Mesothelial cell of epicardium (in vitro differentiated cells): Measurements from ENCODE around the gene ELAC2. TPM values are rescaled to one million over a fixed set of nuclear protein-coding genes. Genes with fewer than 3 reads are reported as not detected.

Experiments
- DNase-seq, 2 experiments: peaks; one replicate each; pipeline ENCODE4 v3.0.0; 2021; ENCODE audit warnings: low spot score in 2 of 2; ENCODE audit not compliant: unreplicated experiment in 2 of 2
- H3K27ac Mint-ChIP-seq: 2 replicates; pipeline ENCODE4 v1.8.0; 2021; ENCODE audit warnings: mixed read lengths
- H3K27me3 Mint-ChIP-seq: 2 replicates; pipeline ENCODE4 v1.8.0; 2021; ENCODE audit warnings: low read depth, mixed read lengths
- H3K36me3 Mint-ChIP-seq: 2 replicates; pipeline ENCODE4 v1.8.0; 2021; ENCODE audit warnings: mixed read lengths
- H3K4me1 Mint-ChIP-seq: 2 replicates; pipeline ENCODE4 v1.8.0; 2021; ENCODE audit warnings: mixed read lengths
- H3K4me3 Mint-ChIP-seq: 2 replicates; pipeline ENCODE4 v1.8.0; 2021; ENCODE audit warnings: mild to moderate bottlenecking, moderate library complexity, mixed read lengths
- H3K9me3 Mint-ChIP-seq: 2 replicates; pipeline ENCODE4 v1.8.0; 2021; ENCODE audit warnings: mixed read lengths
- CTCF ChIP-seq: fragments of 200-600 bp; sonication (generic); IDR thresholded peaks from one replicate; pipeline ENCODE4 v1.5.0; 2021; ENCODE audit warnings: antibody characterized with exemption; ENCODE audit not compliant: unreplicated experiment
- total RNA-seq: library from RNA; stranded (reverse); gene quantifications from 3 replicates; pipeline ENCODE4 v1.2.1, GENCODE V29; 2021

ELAC2 gene
- total RNA-seq: 67.3 to 69.8 TPM (median 69.3 TPM) in 3 replicates

DNA sequence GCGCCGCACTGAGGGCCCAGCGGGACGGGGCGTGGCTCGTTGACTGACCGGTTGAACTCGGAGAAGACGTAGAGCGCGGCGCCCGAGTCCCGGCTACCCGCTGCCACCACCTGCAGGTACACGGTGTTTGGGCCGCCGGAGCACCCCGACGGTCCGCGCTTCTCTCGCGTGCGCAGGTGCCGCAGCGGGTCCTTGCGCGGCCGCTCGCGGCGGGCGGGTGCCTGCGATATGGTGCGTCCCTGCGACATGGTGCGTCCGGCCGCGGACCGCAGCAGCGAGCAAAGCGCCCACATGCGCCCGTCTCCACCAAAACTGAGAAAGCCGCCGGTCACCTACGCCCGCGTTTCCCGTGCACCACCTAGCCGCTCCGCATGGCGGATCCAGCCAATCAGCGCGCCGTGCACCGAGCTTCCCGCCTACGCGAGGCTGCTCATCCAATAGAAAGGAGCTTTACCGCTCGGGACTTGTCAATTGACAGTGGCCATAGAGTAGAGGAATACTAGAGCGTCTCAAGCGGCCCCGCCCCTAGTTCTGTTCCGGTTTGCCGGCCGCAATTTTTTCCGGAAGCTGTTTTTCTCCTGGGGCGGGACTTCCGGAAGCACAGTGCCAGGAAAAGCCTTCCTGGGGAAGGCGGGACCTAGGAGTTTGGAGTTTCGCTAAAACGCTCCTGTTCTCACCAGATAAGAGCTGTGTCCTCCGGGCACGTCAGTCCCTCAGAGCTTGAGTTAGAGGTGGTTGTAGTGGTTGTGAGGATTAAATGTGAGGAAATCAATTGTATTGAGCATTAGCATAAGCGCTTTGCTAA lies at the start of gene ELAC2:
Gene ELAC2 (minus strand): TSS at position 373 of the 805 bp plus-strand sequence. CDS start 80 bp downstream, at position 293.
- H3K9me3 Mint-ChIP-seq: no peaks in the 10 kb centered on the region
- peak; percentile 93 to 97 for DNase-seq
- TF ChIP-seq CTCF: no peak
- peak within 1 kb of the TSS; percentile 94 for H3K4me3 Mint-ChIP-seq
- H3K4me1 Mint-ChIP-seq: peaks cover 11% of the 10 kb centered on the region
- H3K27ac Mint-ChIP-seq: peak within 1 kb of the TSS; percentile 98
- no peaks in the 10 kb centered on the region for H3K27me3 Mint-ChIP-seq
- peaks cover 25% of the 10 kb centered on the region for H3K36me3 Mint-ChIP-seq

- H3K4me1 Mint-ChIP-seq: no peaks in the 10 kb centered on the region
- no peak overlapping the region for H3K4me3 Mint-ChIP-seq
- no peak for TF ChIP-seq CTCF
- H3K27ac Mint-ChIP-seq: peak overlapping the region; percentile 23
- no peak for DNase-seq
- H3K36me3 Mint-ChIP-seq: peaks cover 2% of the 10 kb centered on the region
- peaks cover 13% of the 10 kb centered on the region for H3K9me3 Mint-ChIP-seq
- H3K27me3 Mint-ChIP-seq: peaks cover 18% of the 10 kb centered on the region
Observed at GRCh38 chr17:13065032-13065431, 47.2 kb upstream of the ELAC2 start.

DNA sequence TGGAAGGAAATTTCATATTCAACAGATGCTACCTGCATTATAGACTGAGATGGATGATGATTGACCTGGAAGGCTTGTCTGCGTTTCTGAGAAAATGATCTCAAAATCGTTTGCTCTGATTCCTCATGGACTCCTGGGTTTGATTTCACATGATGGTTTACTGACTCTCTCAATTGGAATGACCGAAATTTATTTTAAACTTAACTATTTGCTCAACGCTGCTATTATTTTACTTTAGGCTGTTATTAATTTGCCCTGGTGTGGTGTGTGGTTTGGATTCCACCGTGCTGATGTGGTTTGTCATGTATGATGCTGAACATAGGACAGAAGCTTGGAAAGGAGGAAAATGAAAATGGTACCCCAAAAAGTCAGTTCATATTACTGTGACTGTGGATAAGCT lies 37.3 kb upstream of the ELAC2 start:
- peaks cover 8% of the 10 kb centered on the region for H3K9me3 Mint-ChIP-seq
- no peaks in the 10 kb centered on the region for H3K4me1 Mint-ChIP-seq
- H3K27ac Mint-ChIP-seq: no peak overlapping the region
- peaks cover 9% of the 10 kb centered on the region for H3K27me3 Mint-ChIP-seq
- DNase-seq: no peak
- no peak for TF ChIP-seq CTCF
- H3K36me3 Mint-ChIP-seq: no peaks in the 10 kb centered on the region
- no peak overlapping the region for H3K4me3 Mint-ChIP-seq

DNA sequence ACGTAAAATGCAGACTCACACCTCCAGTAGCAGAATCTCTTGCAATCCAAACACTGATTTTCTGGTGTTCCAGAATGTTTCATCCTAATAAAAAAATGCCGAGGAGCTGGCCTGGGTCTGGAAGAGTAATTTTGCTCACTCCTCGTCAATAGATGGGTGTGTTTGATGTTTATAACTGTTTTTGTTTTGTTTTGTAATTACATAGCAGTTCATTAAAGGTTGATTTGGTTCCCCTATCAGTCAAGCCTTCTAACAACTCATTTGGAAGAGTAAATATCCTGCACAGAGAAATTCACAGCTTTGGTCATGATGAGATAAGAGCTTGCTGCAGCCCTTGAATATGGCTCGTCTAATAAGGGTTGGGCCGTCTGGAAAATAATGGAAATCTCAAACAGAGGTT lies 36.8 kb upstream of the ELAC2 start:
- peaks cover 8% of the 10 kb centered on the region for H3K9me3 Mint-ChIP-seq
- H3K27me3 Mint-ChIP-seq: peaks cover 9% of the 10 kb centered on the region
- H3K27ac Mint-ChIP-seq: no peak overlapping the region
- H3K4me3 Mint-ChIP-seq: no peak overlapping the region
- no peaks in the 10 kb centered on the region for H3K4me1 Mint-ChIP-seq
- no peaks in the 10 kb centered on the region for H3K36me3 Mint-ChIP-seq
- no peak for DNase-seq
- no peak for TF ChIP-seq CTCF

DNA sequence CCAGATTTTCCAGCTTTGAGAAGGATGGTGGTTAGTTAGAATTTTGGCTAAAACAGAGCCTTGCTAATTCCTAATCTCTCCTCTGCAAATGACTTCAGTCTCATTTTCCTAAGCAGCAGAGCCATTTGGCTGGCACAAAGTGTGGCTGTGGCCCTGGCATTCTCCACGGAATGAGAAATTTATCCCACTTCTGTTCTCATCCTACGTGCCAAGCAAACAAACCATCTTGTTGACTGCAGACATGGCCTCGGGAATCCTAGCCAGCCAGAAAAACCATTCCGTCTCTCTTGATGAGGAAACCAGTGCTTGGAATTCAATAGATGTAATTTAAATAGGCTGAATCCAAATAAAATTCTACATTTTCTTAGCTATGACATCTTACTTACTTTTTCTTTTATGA lies 34.1 kb upstream of the ELAC2 start:
- Mint-ChIP-seq H3K9me3 (peaks cover under 1% of the 10 kb centered on the region), H3K27ac (no peak overlapping the region), H3K36me3 (no peaks in the 10 kb centered on the region), H3K27me3 (peaks cover 12% of the 10 kb centered on the region), H3K4me3 (no peak overlapping the region), H3K4me1 (no peaks in the 10 kb centered on the region)
- DNase-seq: no peak
- TF ChIP-seq CTCF: no peak
